DMS79 (cell line): ENCODE measurements around the gene KCMF1.

Experiments
- DNase-seq: peaks from one replicate; lab custom pipeline; 2025; lab: John Stamatoyannopoulos, UW

Gene KCMF1

DNA sequence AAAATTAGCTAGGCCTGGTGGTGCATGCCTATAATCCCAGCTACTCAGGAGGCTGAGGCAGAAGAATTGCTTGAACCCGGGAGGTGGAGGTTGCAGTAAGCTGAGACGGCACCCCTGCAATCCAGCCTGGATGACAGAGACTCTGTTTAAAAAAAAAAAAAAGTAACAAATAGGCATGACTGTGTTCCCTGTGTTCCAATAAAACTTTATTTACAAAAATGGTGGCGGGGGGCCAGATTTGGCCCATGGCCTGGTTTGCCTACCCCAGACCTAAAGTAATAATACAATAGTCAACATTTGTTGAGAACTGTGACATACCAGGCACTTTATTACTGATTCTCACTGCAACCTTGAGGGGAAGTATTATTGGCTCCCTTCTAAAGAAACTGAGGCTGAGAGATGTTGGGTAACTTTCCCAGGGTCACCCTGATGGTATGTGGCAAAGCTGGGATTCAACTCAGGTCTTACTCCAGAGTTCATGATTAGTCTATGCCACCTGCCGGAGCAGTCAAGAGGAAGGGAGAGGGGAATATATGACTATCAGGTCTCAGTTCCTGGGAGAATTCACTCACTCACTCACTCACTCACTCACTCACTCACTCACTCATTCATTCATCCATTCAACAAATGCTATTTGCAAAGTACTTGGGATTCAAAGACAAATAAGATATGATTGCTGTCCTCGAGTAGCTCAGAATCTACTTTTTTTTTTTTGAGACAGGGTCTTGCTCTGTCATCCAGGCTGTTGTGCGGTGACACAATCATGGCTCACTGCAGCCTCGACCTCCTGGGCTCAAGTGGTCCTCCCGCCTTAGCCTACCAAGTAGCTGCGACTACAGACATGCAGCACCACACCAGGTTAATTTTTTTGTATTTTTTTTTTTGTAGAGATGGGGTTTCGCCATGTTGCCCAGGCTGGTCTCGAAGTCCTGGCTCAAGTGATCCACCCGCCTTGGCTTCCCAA, 14.3 kb upstream of the KCMF1 start:
- DNase-seq: no peak

- no peak for DNase-seq
Measured at GRCh38 chr2:84957771-84958134, 13.2 kb upstream of the KCMF1 start.

DNA sequence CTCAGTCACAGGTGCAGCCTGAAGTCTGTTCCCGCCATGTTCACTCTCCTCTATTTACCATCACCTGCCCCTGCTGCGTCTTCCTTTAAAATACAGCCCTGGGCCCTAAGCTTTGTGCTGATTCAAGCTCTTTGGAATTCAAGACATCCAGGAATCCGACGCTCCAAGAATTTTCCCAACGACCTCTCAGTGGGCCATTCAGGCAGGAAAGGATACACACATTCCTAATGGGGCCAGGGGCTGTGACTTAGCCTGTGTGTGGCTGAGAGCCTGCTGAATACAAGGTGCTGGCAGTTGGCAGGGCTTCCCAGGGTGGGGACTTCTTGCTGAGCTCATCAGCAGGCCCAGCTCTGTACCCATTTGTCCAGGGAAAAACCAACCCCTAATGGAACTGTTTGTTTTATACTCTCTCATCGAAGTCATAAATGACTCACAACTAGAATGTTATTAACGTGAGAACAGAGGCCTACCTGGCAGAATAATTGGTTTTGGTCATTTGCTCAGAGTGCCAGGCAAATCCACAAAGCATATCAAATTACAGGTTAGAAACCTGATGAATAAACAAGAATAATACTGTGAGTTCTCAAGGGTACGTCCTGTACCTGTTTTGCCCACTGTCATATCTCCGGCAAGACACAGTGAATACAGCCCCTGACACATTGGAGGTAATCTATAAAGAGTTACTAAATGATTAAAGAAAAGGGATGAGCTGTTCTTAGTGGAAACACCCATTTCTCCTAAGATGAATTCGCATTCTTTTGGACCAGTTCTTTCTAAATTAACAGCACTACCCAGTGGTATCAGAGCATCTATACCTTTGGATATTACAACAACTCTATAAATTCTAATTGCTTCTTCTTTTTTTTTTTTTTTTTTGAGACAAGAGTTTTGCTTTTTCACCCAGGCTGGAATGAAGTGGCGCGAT, 12.6 kb upstream of the KCMF1 start:
- DNase-seq: peak; percentile 88

DNA sequence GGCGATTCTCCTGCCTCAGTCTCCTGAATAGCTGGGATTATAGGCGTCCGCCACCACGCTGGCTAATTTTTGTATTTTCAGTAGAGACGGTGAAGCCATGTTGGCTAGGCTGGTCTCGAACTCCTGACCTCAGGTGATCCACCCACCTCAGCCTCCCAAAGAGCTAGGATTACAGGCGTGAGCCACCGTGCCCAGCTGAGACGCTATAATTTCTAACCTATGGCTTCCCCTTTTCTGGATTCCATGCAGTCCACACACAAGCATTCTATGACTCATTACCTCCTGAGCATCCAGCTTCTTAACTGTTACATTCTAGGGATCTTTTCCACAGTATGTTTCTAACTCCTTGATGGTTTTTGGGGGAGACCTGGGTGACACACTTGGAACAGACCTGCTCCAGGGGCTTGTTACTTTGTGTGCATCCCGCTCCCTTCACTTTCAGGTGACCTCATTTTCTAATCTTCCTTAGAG, 11.8 kb upstream of the KCMF1 start:
- no peak for DNase-seq

GRCh38 chr2:84959566-84960506, 11.1 kb upstream of the KCMF1 start:
- no peak for DNase-seq

GRCh38 chr2:84962917-84963316, 8.0 kb upstream of the KCMF1 start:
- no peak for DNase-seq

DNA sequence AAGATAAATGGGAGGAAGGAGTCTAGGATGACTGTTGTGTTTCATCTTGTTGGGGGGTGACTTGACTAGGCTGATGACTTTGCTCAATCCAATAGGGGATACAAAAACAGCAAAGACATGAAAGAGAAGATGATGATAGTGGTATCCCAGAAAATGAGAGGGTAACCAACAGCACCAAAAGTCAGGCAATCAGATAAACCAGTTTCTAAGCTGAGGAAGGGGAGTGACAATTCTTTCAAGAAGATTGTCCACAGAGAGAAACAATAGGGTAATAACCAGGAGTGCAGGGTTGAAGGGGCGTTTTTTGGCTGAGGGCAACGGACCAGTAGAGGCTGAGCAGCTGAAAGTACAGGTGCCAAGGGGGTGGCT, 7.7 kb upstream of the KCMF1 start:
- DNase-seq: no peak

GRCh38 chr2:84963692-84964405, 7.1 kb upstream of the KCMF1 start:
- DNase-seq: no peak

DNA sequence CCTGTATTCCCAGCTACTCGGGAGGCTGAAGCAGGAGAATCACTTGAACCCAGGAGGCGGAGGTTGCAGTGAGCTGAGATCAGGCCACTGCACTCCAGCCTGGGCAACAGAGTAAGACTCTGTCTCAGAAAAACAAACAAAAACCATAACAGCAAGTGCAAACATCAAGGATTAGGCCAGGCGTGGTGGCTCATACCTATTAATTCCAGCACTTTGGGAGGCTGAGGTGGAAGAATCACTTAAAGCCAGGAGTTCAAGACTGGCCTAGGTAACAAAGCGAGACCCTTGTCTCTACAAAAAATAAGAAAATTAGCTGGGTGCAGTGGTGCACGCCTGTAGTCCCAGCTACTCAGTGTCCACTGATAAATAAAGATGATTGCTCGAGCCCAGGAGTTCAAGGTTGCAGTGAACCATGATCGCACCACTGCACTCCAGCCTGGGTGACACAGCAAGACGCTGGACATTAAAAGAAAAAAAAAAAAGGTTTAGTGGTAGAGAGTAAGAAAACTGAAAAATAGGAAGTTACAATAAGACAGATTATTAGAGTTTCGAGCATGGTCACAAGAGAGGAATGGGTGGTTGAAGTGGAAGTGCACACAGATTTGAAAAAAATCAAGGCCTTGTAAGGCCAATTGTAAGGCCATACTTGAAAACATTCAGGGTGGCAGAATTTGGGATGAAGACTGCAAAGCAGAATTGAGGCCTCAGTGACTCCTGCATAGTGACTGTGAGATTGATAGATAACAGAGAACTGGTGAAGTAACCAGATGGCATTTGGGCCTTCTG, 6.4 kb upstream of the KCMF1 start:
- no peak for DNase-seq

GRCh38 chr2:84965192-84965516, 5.8 kb upstream of the KCMF1 start:
- no peak for DNase-seq

- DNase-seq: no peak
Measured at GRCh38 chr2:84965827-84966226, 5.1 kb upstream of the KCMF1 start.

GRCh38 chr2:84966731-84967130, 4.2 kb upstream of the KCMF1 start:
- DNase-seq: no peak

DNA sequence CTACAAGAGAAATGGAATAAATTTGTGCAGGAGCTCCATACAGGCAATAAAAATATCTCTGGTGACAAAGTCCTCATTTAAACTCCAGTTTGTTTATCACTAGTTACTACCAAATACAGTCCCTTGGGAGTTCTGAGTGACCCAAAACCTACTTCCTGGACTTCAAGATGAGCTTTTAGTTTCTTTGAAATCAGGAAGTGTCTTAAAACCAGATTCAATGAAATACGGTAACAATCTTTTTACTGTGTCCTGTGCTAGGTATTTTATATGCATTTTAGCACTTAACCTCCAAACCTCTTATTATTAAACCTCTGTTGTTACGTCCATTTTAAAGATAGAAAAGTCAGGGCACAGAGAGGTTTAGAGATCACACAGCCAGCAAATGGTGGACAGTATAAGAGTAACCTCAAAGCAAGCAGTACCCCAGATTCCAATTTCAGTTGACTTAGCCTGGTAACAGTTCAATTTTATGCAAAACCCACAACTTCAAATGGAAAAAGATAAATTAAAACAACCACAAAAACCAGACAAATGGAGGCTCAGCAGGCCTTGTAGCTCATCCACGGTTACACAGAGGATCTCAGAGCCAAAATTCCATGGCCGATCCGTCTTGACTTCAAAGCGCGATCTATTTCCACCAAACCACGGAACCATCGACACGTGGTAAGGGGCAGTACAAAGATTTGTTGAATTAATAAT, 1.3 kb upstream of the KCMF1 start:
- no peak for DNase-seq

DNA sequence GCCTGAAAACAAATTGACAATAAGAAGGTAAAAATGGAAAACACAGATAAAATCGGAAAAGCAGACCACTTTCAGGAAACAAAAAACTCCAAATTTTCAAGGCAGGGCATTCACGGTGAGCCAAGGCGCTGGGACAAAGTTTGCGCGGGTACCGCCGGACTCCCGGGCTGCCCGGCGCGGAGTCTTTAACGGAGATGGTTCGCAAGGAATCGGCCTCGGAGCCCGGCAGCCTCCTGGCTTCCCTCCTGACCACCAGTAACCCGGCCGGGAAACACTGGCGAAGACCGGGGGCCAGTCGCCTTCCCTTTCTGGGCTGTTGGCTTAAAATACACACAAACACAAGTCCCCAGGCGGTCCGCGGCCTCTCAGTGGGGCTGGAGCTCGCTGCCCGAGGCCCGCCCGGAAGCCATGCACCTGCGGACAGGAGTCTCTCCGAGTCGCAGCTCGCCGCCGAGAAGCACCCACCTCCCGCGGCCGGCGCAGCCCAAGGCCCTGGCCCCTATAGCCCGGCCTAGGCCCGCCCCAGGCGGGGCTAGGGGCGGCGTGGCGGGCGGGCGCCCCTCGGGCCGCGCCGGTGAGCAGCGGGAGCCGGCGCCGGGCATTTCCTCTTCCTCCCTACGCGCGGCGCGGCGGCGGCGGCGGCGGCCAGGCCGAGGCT, 622 bp upstream of the KCMF1 start:
- no peak for DNase-seq

DNA sequence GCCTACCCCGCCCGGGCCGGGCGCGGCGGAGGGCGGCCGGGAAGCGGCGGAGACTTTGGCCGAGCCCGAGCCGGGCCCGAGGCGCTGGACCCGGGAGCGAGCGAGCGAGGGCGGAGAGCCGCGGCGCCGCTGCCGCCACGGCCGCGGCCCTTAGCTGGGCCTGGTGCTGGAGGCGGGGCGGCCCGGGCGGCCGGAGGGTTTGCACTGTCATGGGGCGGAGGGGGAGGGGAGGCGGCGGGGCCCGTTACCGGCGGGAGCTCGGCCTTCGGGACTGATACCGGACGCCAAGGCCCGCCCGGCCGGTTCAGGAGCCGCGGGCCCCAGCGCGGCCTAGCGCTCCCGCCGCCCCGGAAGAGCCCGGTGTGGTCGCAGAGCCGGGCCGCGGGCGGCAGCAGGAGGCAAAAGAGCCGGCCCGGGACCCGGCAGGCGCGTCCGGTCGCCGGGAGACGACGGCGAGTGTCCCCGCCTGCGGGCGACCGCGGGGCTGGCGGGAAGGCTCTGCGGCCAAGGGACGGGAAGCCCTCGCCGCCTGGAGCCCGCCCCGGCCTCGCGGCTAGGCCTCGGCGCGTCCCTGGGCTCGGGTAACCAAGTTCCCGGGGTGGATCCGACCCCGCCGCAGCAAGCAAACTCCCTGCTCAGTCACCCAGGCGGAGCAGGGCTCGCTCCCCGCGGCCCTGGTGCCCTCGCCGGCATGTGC, 697 bp downstream of the KCMF1 start:
- DNase-seq: peak; percentile 15

DNA sequence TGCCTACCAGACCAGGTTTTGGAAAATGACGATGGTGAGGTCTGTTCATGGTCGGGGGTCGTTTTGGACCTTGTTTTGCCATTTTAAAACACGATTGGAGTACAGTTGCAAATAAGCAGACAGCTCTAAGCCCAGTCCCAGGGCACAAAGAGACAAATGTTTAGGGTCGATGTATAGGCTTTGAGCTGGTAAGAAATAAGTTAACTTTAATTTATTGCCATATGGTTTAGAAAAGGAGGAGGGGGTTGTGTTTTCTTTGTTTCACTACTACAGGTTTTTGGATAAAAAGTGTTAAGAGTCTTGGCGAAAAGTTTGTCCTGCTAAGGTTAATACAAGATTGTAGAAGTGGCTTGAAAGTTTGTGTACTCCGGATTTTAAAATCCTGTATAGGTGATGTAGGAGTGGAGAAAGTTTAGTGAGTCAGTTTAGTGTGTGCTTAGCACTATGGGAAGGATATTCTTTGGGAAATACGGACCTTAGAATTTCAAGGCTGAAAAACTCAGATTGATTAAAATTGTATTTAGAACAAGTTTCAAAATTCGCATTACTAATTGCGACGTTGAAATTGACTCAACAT, 1.3 kb downstream of the KCMF1 start:
- no peak for DNase-seq

DNA sequence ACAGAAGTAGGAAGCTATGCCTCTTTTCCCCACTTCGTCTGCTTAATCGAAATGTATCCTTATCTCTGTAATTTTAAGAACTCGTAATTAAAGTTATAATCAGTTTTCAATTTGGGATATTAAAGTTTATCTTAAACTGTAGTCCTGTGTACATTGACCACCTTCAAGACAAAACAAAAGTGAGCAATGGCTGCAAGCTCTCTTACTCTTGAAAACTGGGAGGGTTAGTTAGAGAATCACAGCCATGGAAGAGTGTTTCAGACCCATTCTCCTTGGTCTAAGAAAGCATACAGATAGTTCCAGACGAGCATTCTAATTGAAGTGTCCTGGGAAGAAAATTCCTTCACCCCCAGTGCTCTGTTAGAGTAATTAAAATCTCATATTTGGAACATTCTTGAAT, 2.0 kb downstream of the KCMF1 start:
- no peak for DNase-seq

GRCh38 chr2:84980263-84980983, 9.5 kb downstream of the KCMF1 start:
- DNase-seq: no peak
